ENCODE measurements around the gene DLG5. TPM values are rescaled to one million over a fixed set of nuclear protein-coding genes. Genes with fewer than 3 reads are reported as not detected.
A peak's percentile ranks its signal among the peaks of the same experiment; 100 is the strongest.

Gene DLG5
- total and polyA plus RNA-seq, 9 of the 15 experiments (the other 6 are each of a cell fraction or from before 2014, with no cell fraction given), result 1.4 to 26.8 (median 11.2) TPM

DNA sequence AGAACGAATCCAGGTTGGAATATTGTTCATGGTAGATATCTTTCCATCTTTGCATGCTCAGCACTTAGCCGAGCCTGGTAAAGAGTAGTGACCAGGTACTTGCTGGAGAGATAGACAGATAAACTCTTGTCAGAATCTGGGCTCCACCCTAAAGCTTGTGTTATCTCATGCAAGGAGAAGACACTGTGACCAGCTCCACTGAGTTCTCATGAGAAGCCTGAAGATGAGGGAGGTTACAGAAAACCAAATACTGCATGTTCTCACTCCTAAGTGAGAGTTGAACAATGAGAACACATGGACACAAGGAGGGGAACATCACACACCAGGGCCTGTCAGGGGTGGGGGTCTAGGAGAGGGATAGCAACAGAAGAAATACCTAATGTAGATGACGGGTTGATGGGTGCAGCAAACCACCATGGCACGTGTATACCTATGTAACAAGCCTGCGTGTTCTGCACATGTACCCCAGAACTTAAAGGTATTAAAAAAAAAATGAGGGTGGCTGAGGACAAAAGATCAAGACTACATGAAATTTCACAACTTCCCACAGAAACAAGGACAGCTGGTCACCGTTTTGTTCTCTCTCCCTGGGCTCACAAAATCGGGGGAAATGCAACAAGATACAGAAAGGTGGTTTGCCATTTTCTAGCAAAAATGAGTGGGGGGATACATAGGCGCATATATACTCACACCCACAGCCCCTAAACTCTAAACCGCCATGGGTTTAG is 17.4 kb downstream of the DLG5 start (continued):
- no peak for TF ChIP-seq KAT2B (IDR thresholded peaks at IDR 0.05; ENCODE audit: low read depth, low read length)
- TF ChIP-seq ERF (CRISPR knock-in tag; IDR thresholded peaks at IDR 0.05), result no peak
- no peak for TF ChIP-seq KLF16 (IDR thresholded peaks at IDR 0.05)
- TF ChIP-seq ZFX (CRISPR knock-in tag; IDR thresholded peaks at IDR 0.05), result no peak
- TF ChIP-seq, protein P1, sequence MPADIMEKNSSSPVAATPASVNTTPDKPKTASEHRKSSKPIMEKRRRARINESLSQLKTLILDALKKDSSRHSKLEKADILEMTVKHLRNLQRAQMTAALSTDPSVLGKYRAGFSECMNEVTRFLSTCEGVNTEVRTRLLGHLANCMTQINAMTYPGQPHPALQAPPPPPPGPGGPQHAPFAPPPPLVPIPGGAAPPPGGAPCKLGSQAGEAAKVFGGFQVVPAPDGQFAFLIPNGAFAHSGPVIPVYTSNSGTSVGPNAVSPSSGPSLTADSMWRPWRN (IDR thresholded peaks at IDR 0.05; ENCODE audit: low read depth), result no peak
- TF ChIP-seq MIER1 (IDR thresholded peaks at IDR 0.05; ENCODE audit: low read depth), result no peak; the same call in 1 of the 2 replicates
- TF ChIP-seq RFX7 (CRISPR knock-in tag; IDR thresholded peaks at IDR 0.05), result no peak
- TF ChIP-seq, protein P2, sequence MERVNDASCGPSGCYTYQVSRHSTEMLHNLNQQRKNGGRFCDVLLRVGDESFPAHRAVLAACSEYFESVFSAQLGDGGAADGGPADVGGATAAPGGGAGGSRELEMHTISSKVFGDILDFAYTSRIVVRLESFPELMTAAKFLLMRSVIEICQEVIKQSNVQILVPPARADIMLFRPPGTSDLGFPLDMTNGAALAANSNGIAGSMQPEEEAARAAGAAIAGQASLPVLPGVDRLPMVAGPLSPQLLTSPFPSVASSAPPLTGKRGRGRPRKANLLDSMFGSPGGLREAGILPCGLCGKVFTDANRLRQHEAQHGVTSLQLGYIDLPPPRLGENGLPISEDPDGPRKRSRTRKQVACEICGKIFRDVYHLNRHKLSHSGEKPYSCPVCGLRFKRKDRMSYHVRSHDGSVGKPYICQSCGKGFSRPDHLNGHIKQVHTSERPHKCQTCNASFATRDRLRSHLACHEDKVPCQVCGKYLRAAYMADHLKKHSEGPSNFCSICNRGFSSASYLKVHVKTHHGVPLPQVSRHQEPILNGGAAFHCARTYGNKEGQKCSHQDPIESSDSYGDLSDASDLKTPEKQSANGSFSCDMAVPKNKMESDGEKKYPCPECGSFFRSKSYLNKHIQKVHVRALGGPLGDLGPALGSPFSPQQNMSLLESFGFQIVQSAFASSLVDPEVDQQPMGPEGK (CRISPR knock-in tag; IDR thresholded peaks at IDR 0.05; ENCODE audit: borderline replicate concordance), result no peak
- TF ChIP-seq ZNF316 (IDR thresholded peaks at IDR 0.05), result peak; percentile 94
- peak; percentile 89 for TF ChIP-seq CEBPB (tag; IDR thresholded peaks at IDR 0.05)
- no peak for TF ChIP-seq HNRNPL (IDR thresholded peaks at IDR 0.05; ENCODE audit: low read depth, low read length)
- TF ChIP-seq ZNF76 (CRISPR knock-in tag; IDR thresholded peaks at IDR 0.05; ENCODE audit: borderline replicate concordance), result no peak
- no peak for TF ChIP-seq SRSF9 (IDR thresholded peaks at IDR 0.05; ENCODE audit: borderline replicate concordance, low read depth, low read length)
- TF ChIP-seq GATAD2B (IDR thresholded peaks at IDR 0.05; ENCODE audit: borderline replicate concordance), result 0 out of 2 replicates have a peak, but pooled peaks have one; percentile 48
- TF ChIP-seq POLR2AphosphoS2 (IDR thresholded peaks at IDR 0.05; ENCODE audit: low read length), result no peak
- TF ChIP-seq NFYB (IDR thresholded peaks at IDR 0.05; ENCODE audit: extremely low read depth, insufficient read length), result no peak
- TF ChIP-seq, protein P3, sequence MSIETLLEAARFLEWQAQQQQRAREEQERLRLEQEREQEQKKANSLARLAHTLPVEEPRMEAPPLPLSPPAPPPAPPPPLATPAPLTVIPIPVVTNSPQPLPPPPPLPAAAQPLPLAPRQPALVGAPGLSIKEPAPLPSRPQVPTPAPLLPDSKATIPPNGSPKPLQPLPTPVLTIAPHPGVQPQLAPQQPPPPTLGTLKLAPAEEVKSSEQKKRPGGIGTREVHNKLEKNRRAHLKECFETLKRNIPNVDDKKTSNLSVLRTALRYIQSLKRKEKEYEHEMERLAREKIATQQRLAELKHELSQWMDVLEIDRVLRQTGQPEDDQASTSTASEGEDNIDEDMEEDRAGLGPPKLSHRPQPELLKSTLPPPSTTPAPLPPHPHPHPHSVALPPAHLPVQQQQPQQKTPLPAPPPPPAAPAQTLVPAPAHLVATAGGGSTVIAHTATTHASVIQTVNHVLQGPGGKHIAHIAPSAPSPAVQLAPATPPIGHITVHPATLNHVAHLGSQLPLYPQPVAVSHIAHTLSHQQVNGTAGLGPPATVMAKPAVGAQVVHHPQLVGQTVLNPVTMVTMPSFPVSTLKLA (conservative IDR thresholded peaks at IDR 0.05), result peak in 1 of 2 experiments; percentile 24; a peak in 2 of 4 replicates
- TF ChIP-seq ZNF224 (CRISPR knock-in tag; IDR thresholded peaks at IDR 0.05), result no peak
- TF ChIP-seq, protein P4, sequence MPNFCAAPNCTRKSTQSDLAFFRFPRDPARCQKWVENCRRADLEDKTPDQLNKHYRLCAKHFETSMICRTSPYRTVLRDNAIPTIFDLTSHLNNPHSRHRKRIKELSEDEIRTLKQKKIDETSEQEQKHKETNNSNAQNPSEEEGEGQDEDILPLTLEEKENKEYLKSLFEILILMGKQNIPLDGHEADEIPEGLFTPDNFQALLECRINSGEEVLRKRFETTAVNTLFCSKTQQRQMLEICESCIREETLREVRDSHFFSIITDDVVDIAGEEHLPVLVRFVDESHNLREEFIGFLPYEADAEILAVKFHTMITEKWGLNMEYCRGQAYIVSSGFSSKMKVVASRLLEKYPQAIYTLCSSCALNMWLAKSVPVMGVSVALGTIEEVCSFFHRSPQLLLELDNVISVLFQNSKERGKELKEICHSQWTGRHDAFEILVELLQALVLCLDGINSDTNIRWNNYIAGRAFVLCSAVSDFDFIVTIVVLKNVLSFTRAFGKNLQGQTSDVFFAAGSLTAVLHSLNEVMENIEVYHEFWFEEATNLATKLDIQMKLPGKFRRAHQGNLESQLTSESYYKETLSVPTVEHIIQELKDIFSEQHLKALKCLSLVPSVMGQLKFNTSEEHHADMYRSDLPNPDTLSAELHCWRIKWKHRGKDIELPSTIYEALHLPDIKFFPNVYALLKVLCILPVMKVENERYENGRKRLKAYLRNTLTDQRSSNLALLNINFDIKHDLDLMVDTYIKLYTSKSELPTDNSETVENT (CRISPR knock-in tag; IDR thresholded peaks at IDR 0.05), result no peak
- TF ChIP-seq, protein P5, sequence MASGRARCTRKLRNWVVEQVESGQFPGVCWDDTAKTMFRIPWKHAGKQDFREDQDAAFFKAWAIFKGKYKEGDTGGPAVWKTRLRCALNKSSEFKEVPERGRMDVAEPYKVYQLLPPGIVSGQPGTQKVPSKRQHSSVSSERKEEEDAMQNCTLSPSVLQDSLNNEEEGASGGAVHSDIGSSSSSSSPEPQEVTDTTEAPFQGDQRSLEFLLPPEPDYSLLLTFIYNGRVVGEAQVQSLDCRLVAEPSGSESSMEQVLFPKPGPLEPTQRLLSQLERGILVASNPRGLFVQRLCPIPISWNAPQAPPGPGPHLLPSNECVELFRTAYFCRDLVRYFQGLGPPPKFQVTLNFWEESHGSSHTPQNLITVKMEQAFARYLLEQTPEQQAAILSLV (tag; IDR thresholded peaks at IDR 0.05), result no peak
